Measurements from ENCODE around the gene SMARCA2. TPM values are rescaled to one million over a fixed set of nuclear protein-coding genes. Genes with fewer than 3 reads are reported as not detected.

SMARCA2 gene
- total and polyA plus RNA-seq, 9 of the 15 experiments (the other 6 are each of a cell fraction or from before 2014, with no cell fraction given): 8.0 to 34.8 (median 25.5) TPM

DNA sequence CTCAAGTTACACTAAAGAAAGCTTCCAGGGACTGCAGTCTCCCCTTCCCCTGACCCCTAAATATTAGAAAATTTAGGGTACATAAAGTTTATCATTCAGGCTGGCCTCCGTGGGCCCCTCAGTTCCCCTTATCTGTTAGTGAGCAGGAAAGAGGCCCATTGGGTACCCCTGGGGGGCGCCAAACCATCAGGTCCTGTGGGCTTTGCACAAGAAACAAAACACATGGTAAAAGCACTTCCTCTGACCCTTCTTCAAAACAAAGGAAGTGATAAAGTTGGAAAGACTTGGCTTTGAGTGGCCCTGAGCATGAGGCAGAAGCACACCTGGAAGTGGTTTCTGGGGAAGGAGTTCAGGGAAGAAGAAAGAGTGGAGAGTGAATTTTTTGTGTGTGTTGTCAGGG is 213.0 kb downstream of the SMARCA2 start (continued):
- TF ChIP-seq XRCC5 (IDR thresholded peaks at IDR 0.05; ENCODE audit: low read depth, low read length) (no peak), NR4A1 (CRISPR knock-in tag; IDR thresholded peaks at IDR 0.05) (no peak), NR4A1 (tag; IDR thresholded peaks at IDR 0.05) (no peak), CEBPG (CRISPR knock-in tag; IDR thresholded peaks at IDR 0.05) (no peak), CEBPG (tag; conservative IDR thresholded peaks at IDR 0.05 in 1 of 2, IDR thresholded peaks at IDR 0.05 in 1 of 2) (no peak), ZNF217 (CRISPR knock-in tag; IDR thresholded peaks at IDR 0.05) (no peak), NR2C1 (IDR thresholded peaks at IDR 0.05) (no peak), NR2C1 (tag; IDR thresholded peaks at IDR 0.05) (0 out of 2 replicates have a peak, but pooled peaks have one; percentile 29), ETV6 (IDR thresholded peaks at IDR 0.05; ENCODE audit: borderline replicate concordance in 1 of 2, low read depth in 2 of 2, low read length in 1 of 2) (no peak), ETV6 (CRISPR knock-in tag; IDR thresholded peaks at IDR 0.05; ENCODE audit: borderline replicate concordance) (no peak), MECOM (CRISPR knock-in tag; IDR thresholded peaks at IDR 0.05) (no peak), U2AF1 (optimal IDR thresholded peaks at IDR 0.05; ENCODE audit: low read depth, low read length) (no peak)
- TF ChIP-seq, protein P1, sequence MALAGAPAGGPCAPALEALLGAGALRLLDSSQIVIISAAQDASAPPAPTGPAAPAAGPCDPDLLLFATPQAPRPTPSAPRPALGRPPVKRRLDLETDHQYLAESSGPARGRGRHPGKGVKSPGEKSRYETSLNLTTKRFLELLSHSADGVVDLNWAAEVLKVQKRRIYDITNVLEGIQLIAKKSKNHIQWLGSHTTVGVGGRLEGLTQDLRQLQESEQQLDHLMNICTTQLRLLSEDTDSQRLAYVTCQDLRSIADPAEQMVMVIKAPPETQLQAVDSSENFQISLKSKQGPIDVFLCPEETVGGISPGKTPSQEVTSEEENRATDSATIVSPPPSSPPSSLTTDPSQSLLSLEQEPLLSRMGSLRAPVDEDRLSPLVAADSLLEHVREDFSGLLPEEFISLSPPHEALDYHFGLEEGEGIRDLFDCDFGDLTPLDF (CRISPR knock-in tag; IDR thresholded peaks at IDR 0.05): no peak
- TF ChIP-seq, protein P2, sequence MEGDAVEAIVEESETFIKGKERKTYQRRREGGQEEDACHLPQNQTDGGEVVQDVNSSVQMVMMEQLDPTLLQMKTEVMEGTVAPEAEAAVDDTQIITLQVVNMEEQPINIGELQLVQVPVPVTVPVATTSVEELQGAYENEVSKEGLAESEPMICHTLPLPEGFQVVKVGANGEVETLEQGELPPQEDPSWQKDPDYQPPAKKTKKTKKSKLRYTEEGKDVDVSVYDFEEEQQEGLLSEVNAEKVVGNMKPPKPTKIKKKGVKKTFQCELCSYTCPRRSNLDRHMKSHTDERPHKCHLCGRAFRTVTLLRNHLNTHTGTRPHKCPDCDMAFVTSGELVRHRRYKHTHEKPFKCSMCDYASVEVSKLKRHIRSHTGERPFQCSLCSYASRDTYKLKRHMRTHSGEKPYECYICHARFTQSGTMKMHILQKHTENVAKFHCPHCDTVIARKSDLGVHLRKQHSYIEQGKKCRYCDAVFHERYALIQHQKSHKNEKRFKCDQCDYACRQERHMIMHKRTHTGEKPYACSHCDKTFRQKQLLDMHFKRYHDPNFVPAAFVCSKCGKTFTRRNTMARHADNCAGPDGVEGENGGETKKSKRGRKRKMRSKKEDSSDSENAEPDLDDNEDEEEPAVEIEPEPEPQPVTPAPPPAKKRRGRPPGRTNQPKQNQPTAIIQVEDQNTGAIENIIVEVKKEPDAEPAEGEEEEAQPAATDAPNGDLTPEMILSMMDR (IDR thresholded peaks at IDR 0.05 in 2 of 3, conservative IDR thresholded peaks at IDR 0.05 in 1 of 3; ENCODE audit: insufficient read depth in 2 of 3, low read depth in 1 of 3, low read length in 3 of 3): peak; percentile 25 to 45 (median 40); a peak in 3 of 6 replicates
- TF ChIP-seq, protein P3, sequence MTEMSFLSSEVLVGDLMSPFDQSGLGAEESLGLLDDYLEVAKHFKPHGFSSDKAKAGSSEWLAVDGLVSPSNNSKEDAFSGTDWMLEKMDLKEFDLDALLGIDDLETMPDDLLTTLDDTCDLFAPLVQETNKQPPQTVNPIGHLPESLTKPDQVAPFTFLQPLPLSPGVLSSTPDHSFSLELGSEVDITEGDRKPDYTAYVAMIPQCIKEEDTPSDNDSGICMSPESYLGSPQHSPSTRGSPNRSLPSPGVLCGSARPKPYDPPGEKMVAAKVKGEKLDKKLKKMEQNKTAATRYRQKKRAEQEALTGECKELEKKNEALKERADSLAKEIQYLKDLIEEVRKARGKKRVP (CRISPR knock-in tag; IDR thresholded peaks at IDR 0.05): no peak
- TF ChIP-seq, protein P4, sequence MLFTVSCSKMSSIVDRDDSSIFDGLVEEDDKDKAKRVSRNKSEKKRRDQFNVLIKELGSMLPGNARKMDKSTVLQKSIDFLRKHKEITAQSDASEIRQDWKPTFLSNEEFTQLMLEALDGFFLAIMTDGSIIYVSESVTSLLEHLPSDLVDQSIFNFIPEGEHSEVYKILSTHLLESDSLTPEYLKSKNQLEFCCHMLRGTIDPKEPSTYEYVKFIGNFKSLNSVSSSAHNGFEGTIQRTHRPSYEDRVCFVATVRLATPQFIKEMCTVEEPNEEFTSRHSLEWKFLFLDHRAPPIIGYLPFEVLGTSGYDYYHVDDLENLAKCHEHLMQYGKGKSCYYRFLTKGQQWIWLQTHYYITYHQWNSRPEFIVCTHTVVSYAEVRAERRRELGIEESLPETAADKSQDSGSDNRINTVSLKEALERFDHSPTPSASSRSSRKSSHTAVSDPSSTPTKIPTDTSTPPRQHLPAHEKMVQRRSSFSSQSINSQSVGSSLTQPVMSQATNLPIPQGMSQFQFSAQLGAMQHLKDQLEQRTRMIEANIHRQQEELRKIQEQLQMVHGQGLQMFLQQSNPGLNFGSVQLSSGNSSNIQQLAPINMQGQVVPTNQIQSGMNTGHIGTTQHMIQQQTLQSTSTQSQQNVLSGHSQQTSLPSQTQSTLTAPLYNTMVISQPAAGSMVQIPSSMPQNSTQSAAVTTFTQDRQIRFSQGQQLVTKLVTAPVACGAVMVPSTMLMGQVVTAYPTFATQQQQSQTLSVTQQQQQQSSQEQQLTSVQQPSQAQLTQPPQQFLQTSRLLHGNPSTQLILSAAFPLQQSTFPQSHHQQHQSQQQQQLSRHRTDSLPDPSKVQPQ (CRISPR knock-in tag; IDR thresholded peaks at IDR 0.05; ENCODE audit: borderline replicate concordance): no peak

All from K562 (cell line).